ENCODE measurements around the gene USE1.
"Not testable (repeated sequence)": the region's sequence is repeated elsewhere in the genome, so short reads cannot be mapped to it uniquely, and the experiment has no call there.

Gene USE1, protein sequence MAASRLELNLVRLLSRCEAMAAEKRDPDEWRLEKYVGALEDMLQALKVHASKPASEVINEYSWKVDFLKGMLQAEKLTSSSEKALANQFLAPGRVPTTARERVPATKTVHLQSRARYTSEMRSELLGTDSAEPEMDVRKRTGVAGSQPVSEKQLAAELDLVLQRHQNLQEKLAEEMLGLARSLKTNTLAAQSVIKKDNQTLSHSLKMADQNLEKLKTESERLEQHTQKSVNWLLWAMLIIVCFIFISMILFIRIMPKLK

DNA sequence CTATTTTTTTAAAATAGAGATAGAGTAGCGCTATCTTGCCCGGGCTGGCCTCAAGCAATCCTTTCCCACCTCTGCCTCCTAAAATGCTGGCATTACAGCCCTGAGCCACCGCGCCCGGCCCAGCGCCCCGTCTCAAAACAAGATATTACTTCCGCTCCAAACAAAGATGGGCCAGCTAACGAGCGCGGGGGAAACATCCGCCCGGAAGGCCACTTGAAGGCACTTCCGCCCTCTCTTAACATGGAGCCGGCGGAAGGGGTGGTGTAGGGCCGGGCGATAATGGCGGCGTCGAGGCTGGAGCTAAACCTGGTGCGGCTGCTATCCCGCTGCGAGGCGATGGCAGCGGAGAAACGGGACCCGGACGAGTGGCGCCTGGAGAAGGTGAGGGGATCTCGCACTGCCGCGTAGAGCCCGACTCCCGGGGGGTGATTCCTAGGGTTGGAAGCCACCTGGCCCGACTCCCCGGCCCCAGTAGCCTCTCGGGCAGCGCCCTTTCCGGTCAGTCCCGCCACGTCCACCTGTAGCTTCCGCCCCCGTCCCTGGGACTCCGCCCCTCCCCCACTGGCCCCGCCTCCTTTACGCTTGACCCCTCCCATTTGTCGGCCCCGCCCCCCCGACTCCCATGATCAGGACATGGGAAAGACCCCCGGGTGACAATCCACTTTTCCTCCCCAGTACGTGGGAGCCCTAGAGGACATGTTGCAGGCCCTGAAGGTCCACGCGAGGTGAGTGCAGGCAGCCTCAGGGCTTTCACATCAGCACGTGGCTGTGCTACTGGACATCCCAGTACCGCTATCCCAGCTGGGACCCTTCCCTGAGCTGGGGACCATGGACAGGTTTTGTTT is at the start of gene USE1:
TSS of gene USE1 (plus strand) at position 231 of the 845 bp plus-strand sequence. CDS start at position 280, 49 bp downstream.
- in situ Hi-C loops (cut with MboI; ENCODE audit: low sequenced_read_pairs): no loop called here

DNA sequence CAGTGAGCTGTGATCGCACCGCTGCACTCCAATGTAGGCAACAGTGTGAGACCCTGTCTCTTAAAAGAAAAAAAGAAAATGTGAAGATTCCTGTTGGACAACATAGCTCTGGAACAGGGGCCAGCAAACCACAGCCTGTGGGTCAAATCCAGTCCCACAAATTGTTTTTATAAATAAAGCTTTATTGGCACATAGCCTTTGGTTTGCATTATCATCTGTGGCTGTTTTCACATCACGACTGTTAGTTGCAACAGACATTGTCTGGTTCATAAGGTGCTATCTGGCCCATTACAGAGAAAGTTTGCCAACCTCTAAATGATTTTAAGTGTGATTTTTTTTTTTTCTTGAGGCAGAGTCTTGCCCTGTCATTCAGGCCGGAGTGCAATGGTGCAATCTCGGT is 49.4 kb upstream of the USE1 start:
- in situ Hi-C loops (cut with MboI; ENCODE audit: low sequenced_read_pairs): no loop called here

DNA sequence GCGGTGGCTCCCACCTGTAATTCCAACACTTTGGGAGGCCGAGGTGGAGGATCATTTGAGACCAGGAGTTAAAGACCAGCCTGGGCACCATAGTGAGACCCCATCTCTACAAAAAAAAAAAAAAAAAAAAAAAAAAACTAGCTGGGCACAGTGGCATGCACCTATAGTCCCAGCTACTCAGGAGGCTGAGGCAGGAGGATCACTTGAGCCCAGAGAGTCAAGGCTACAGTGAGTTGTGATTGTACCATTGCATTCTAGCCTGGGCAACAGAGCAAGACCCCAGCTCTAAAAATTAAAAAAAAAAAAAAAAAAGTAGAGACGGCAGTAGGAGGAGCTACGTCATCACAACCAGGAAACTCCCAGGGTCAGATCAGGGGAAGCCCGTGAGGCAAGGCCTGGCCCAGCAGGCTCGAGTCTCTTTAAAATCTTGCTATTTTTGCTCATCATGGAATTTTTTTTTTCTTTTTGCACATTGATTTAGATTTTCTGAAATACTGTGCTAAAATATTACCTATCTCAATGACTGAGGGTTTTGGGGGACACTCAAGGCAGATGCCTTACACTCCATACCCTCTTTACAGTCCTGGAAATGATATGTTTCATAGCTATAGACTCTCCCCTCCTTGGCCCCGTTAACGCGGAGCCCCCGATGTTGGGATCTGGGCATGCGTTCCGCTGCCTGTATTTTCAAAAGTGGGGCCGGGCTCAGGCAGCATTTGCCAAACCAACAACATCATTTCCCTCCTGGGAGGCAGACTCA is 44.4 kb upstream of the USE1 start:
- in situ Hi-C loops (cut with MboI; ENCODE audit: low sequenced_read_pairs): no loop called here

DNA sequence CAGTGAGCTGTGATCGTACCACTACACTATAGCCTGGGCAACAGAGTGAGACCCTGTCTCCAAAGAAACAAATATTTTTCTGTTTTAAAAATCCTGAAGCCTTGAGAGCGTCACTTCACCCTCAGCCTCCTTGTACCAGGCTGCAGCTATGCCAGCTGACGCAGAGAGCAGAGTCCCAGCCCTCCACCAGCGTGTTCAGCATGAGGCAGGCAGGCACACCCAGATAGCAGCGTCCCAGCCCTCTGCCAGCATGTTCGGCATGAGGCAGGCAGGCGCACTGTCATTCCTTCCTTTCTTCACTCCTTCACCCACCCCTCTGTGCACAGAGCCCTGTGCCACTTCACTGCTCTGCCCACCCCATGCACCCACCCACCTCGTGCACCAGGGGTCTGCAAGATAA is 43.3 kb upstream of the USE1 start:
- in situ Hi-C loops (cut with MboI; ENCODE audit: low sequenced_read_pairs): no loop called here

DNA sequence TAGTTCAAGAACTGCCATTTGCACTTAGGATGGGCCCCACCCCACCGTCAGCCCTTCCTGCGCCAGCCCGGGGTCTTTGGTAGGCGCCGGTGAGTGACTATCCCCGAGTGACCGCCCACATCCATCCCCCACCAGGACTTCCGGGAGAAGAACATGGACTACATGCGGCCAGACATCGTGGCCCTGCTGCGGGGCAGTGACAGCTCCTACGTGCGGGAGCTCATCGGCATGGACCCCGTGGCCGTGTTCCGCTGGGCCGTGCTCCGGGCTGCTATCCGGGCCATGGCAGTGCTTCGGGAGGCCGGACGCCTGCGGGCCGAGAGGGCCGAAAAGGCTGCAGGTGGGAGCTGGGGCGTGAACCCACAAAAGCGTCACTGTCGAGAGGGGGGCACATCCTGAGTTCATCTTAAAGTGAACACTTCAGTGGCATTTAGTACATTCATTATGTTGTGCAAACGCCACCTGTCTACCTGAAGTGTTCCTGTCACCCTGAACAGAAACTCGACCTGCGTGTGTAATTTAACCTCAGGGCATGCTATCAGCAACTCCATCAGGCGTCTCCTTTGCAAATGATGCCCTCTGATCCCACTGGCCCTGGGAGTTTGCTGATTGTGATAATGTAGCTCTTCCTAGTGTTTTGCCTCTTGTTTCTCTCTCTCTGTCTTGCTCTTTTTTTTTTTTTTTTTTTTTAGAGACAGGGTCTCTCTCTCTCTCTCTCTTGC is 42.4 kb upstream of the USE1 start:
- in situ Hi-C loops (cut with MboI; ENCODE audit: low sequenced_read_pairs): no loop called here

DNA sequence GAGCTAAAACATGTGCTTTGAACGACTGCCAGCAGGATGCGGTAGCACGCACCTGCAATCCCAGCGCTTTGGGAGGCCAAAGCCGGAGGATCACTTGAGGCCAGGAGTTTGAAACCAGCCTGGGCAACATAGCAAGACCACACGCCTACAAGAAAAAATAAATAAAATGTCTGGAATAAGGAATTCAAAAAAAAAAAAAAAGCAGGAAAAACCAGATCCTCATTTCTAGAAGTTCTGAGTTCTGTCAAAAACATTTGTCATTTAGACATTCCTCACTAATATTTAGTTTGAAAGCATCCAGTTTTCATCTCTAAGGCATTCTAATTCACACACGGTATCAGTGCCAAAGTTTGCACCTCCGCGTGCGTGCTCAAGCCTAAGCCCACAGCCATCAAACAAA is 36.9 kb upstream of the USE1 start:
- in situ Hi-C loops (cut with MboI; ENCODE audit: low sequenced_read_pairs): no loop called here

DNA sequence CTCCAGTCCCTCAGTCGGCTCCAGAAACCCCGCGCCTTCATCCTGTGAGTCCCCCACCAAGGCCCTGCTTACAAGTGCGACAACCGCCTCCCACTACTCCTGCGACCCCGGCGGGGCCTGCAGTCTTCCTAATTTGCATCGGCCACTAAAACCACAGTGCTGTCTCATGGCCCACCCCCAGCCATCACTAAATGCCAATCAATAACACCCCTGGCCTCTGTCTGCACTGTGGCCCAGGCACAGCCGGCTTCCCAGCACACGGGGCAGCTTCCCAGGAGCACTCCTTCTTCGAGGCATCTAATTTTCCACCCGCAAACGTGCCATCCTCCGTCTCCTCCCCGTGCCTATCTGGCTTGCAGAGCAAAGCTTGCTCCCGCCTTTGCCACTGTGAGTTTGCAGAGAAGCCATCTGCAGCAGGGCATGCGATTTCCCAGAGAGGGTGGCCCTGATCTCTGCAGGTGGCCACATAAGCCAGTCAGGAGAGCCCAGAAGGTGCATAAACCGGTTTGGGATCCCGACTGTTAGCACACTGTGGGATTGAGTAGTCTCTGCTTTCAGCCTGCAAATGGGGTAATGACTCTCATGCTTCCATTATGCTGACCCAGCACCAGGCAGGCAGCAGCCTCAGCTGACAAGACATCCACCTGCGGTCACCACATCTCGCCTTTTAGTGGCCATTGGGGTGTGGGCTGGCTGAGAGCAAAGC is 34.0 kb upstream of the USE1 start:
- in situ Hi-C loops (cut with MboI; ENCODE audit: low sequenced_read_pairs): no loop called here

DNA sequence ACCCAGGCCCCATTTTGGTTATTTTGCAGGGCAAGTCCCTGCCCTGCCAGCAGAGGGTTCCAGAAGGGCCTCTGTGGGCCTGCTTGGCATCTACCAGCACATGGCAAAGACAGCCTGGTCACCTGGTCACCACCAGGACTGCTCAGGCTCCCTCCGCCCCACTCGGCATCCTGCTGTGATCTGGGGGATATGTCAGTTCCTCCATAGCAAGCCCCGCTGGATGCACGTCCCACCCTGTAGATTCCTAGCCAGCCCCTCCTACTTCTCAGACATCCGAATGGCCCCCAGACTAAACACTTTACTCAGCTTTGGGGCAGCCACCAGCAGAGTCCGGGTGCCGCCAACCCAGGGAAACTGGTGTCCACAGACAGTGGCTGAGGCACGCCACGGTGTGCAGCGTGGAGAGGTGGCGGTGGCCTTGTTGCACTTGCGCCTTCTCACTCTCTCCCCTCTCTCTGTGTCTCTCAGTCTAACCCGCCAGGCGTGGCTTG is 31.8 kb upstream of the USE1 start:
- in situ Hi-C loops (cut with MboI; ENCODE audit: low sequenced_read_pairs): no loop called here

DNA sequence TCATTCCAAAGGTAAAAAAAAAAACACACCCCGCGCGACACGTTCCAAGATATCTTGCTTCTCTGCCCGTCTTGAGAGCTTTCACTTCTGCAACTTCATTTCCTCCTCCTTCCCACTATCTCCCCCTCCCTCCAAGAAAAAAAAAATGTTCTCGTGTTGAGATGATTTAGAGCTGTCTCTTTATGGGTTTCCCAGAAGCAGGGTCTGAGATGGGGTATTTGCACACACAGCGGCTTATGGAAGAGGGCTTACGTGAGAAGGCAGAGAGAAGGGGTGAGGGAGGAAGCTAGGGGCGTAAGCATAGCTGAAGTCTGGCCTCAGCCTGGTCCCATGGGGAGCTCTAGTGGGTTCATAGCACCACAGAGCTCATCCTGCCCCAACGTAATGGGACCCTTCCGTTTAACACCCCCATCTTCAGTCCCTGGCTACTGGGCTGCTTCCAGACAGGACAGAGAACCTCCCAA is 31.3 kb upstream of the USE1 start:
- in situ Hi-C loops (cut with MboI; ENCODE audit: low sequenced_read_pairs): no loop called here

DNA sequence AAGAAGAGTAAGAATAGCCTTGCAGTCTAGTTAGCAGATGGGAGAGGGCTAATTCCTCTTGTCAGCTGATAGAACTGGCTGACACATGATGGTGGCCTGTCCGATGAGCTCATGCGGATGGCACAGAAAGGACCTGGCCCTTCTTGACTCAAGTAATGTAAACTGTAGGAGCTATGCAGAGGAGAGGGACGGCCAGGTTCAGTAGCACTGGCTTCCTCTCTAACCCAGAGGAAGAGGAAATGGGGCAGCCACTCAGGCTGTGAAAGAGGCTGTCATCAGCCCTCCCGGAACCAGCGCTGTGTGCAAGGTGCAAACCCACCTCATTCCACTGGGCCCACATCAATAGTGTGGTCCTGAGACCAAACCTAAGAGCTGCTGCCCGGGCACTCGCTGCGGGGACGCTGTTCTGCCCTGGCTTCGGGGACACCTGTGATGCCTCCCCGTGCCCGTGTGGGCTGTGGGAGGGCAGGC is 30.8 kb upstream of the USE1 start:
- in situ Hi-C loops (cut with MboI; ENCODE audit: low sequenced_read_pairs): no loop called here

DNA sequence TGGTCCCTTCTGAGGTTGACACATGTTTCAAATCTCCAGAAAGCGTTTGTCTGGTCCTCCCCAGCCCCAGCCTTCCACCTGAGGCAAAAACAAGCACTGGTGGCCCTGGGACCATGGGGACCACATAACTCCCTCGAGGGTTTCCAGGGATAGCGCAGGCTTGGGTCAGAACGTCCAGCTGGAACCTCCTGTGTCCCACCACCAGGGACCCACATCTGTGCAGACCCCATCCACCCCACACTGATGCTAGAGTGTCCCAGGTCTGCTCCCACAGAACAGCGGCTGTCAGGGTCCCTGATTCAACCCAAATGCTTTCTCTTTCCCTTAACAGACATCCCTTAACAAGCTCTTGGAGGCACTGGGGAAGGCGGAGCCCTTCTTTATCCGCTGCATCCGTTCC is 29.6 kb upstream of the USE1 start:
- in situ Hi-C loops (cut with MboI; ENCODE audit: low sequenced_read_pairs): no loop called here

DNA sequence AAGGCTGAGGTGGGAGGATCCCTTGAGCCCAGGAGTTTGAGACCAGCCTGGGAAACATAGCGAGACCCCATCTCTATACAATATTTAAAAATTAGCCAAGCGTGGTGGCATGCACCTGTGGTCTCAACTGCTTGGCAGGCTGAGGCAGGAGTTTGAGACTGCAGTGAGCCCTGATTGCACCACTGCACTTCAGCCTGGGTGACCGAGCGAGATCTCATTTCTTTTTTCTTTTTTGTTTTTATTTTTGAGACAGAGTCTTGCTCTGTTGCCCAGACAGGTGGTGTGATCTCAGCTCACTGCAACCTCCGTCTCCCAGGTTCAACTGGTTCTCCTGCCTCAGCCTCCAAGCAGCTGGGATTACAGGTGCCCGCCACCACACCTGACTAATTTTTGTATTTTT is 23.4 kb upstream of the USE1 start:
- in situ Hi-C loops (cut with MboI; ENCODE audit: low sequenced_read_pairs): not testable (repeated sequence)

DNA sequence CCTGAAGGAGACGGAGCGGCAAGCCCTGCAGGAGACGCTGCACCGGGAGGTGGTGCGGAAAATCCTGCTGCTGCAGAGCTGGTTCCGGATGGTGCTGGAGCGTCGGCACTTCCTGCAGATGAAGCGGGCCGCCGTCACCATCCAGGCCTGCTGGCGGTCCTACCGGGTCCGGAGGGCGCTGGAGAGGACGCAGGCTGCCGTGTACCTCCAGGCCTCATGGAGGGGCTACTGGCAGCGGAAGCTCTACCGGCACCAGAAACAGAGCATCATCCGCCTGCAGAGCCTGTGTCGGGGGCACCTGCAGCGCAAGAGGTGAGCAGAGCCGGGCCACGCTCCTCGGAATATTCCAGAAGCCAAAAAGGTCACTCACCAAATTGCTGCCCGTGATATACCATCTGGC is 22.4 kb upstream of the USE1 start:
- in situ Hi-C loops (cut with MboI; ENCODE audit: low sequenced_read_pairs): no loop called here

DNA sequence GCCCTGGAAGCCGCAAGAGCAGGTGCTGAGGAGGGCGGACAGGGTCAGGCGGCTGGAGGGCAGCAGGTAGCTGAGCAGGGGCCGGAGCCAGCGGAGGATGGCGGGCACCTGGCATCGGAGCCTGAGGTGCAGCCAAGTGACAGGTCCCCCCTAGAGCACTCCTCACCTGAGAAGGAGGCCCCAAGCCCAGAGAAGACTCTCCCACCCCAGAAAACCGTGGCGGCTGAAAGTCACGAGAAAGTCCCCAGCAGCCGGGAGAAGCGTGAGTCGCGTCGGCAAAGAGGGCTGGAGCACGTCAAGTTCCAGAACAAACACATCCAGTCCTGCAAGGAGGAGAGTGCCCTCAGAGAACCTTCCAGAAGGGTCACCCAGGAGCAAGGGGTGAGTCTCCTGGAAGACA is 20.5 kb upstream of the USE1 start:
- in situ Hi-C loops (cut with MboI; ENCODE audit: low sequenced_read_pairs): no loop called here

DNA sequence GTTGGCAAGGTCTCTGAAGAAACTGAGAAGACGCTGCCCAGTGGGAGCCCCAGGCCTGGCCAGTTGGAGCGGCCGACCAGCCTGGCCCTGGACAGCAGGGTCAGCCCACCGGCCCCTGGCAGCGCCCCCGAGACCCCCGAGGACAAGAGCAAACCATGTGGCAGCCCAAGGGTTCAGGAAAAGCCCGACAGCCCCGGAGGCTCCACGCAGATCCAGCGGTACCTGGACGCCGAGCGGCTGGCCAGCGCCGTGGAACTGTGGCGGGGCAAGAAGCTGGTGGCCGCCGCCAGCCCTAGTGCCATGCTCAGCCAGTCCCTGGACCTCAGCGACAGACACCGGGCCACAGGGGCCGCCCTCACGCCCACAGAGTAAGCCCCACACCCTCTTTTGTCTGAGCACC is 20.1 kb upstream of the USE1 start:
- in situ Hi-C loops (cut with MboI; ENCODE audit: low sequenced_read_pairs): no loop called here

DNA sequence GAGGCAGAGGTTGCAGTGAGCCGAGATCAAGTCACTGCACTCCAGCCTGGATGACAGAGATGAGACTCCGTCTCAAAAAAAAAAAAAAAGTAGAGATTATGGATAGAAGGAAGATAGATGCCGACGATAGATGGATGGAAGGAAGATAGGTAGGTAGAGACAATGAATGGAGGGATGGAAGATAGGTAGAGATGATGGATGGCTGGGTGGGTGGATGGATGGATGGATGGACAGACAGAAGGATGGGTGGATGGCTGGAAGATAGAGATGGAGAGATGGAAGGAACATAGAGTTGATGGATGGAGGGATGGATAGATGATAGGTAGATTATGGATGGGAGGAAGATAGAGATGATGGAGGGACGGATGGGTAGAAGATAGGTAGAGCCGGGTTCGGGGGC is 18.5 kb upstream of the USE1 start:
- in situ Hi-C loops (cut with MboI; ENCODE audit: low sequenced_read_pairs): no loop called here

DNA sequence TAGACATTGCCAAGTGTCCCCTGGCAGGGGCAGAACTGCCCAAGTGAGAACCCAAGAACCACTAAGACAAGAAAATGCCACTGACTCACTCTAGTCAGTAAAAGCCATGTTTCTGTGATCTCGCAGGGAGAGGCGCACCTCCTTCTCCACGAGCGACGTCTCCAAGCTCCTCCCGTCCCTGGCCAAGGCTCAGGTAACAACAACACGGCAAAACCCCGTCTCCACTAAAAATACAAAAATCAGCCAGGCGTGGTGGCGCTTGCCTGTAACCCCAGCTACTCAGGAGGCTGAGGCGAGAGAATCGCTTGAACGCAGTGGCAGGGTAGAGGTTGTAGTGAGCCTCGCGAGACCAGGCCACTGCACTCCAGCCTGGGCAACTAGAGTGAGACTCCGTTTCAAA is 17.5 kb upstream of the USE1 start:
- in situ Hi-C loops (cut with MboI; ENCODE audit: low sequenced_read_pairs): no loop called here

DNA sequence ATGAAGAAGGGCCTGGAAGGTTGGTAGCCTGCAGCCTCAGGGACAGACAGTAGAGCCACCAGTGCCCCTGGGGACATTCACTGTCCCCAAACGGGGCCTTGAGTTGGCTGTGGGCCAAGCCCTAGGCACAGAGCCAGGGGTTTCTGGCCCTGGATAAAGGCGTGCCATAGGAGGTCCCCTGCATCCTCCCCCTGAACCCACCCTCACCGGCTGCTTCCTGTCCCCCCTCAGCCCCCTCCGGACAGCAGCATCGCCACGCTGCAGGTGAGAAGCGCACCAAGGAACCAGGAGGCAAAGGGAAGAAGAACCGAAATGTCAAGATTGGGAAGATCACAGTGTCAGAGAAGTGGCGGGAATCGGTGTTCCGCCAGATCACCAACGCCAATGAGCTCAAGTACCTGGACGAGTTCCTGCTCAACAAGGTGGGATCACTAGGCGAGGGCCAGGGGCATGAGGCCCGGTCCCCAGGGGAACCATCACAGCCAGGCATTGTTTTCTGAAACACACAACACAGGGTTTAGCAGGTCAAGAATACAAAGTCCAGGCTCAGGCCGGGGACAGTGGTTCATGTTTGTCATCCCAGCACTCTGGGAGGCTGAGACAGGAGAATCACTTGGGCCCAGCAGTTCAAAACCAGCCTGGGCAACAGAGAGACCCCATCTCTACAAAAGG is 14.6 kb upstream of the USE1 start:
- in situ Hi-C loops (cut with MboI; ENCODE audit: low sequenced_read_pairs): no loop called here

DNA sequence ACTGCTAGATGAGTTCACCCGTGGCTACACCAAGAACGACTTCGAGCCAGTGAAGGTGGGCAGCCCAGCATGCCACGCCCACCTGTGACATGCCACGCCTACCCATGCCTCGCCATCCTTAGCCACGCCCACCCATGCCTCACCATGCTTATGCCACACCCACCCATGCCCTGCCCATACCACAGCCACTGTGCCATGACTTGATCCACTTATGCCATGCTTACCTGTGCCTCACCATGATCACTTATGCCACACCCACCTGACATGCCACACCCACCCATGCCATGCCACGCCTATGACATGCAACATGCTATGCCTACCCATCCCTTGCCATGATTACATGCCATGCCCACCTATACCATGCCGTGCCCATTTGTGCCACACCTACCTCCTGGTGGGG is 12.9 kb upstream of the USE1 start:
- in situ Hi-C loops (cut with MboI; ENCODE audit: low sequenced_read_pairs): no loop called here

DNA sequence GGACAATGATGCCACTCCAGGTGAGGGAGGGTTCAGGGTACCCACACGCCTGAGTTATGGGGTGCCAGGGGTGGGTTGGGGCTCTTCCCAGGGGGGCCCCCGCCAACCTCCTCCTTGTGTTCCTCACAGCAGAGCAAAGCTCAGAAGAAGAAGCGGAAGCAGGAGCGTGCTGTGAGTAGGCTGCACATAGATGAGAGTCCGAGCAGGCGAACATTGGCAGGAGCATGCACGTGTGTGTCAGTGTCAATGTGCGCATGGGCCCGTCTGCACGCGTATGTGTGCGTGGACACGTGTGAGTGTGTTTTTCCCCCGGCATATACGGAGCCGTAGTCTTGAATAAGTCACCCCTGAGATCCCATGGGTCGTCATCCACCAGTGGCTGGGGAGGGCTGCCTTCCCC is 12.4 kb upstream of the USE1 start:
- in situ Hi-C loops (cut with MboI; ENCODE audit: low sequenced_read_pairs): no loop called here
